ENCODE results near the gene TCF25. TPM values are rescaled to one million over a fixed set of nuclear protein-coding genes. Genes with fewer than 3 reads are reported as not detected.
A peak's percentile ranks its signal among the peaks of the same experiment; 100 is the strongest.

TCF25 gene
- total RNA-seq, 1 experiment from 2014 or later: 155 TPM

- TF ChIP-seq AR (CRISPR knock-in tag; IDR thresholded peaks at IDR 0.05) (no peak), USF2 (CRISPR knock-in tag; IDR thresholded peaks at IDR 0.05) (peak; percentile 62), ATF2 (CRISPR knock-in tag; IDR thresholded peaks at IDR 0.05; ENCODE audit: borderline replicate concordance, low read depth) (no peak), GRHL2 (CRISPR knock-in tag; IDR thresholded peaks at IDR 0.05; ENCODE audit: insufficient replicate concordance, severe bottlenecking) (no peak), IRF1 (CRISPR knock-in tag; IDR thresholded peaks at IDR 0.05) (no peak), MXD4 (CRISPR knock-in tag; IDR thresholded peaks at IDR 0.05; ENCODE audit: borderline replicate concordance) (no peak), CTCF (IDR thresholded peaks at IDR 0.05) (no peak), NFE2L1 (CRISPR knock-in tag; IDR thresholded peaks at IDR 0.05) (peak; percentile 60; the same call in 1 of the 2 replicates), ZNF512 (CRISPR knock-in tag; IDR thresholded peaks at IDR 0.05; ENCODE audit: borderline replicate concordance) (no peak), HMGA2 (CRISPR knock-in tag; IDR thresholded peaks at IDR 0.05) (no peak), CBFB (CRISPR knock-in tag; IDR thresholded peaks at IDR 0.05; ENCODE audit: low read depth) (no peak), NFATC4 (CRISPR knock-in tag; IDR thresholded peaks at IDR 0.05) (no peak), ZNF263 (CRISPR knock-in tag; IDR thresholded peaks at IDR 0.05; ENCODE audit: low read depth) (no peak), SOX15 (CRISPR knock-in tag; IDR thresholded peaks at IDR 0.05) (no peak), NR3C1 (CRISPR knock-in tag; conservative IDR thresholded peaks at IDR 0.05; ENCODE audit: low read depth) (0 out of 2 replicates have a peak, but pooled peaks have one; percentile 35), TEAD4 (CRISPR knock-in tag; IDR thresholded peaks at IDR 0.05) (no peak), ZNF532 (CRISPR knock-in tag; IDR thresholded peaks at IDR 0.05; ENCODE audit: borderline replicate concordance) (no peak), CREB1 (CRISPR knock-in tag; IDR thresholded peaks at IDR 0.05) (0 out of 2 replicates have a peak, but pooled peaks have one; percentile 48), FOXP1 (CRISPR knock-in tag; IDR thresholded peaks at IDR 0.05; ENCODE audit: borderline replicate concordance) (peak; percentile 91; the same call in 1 of the 2 replicates), GABPB1 (CRISPR knock-in tag; IDR thresholded peaks at IDR 0.05) (peak; percentile 91), FOXJ3 (CRISPR knock-in tag; IDR thresholded peaks at IDR 0.05; ENCODE audit: borderline replicate concordance) (no peak), ZNF232 (CRISPR knock-in tag; IDR thresholded peaks at IDR 0.05) (0 out of 2 replicates have a peak, but pooled peaks have one; percentile 71), NR1H2 (CRISPR knock-in tag; IDR thresholded peaks at IDR 0.05) (no peak), ZSCAN18 (CRISPR knock-in tag; IDR thresholded peaks at IDR 0.05) (no peak)
Observed at GRCh38 chr16:89917773-89918452, 44.5 kb downstream of the TCF25 start (continued).
